Measurements from ENCODE around the gene DBNDD2. TPM values are rescaled to one million over a fixed set of nuclear protein-coding genes. Genes with fewer than 3 reads are reported as not detected.

DBNDD2 gene
- total RNA-seq, 1 donor from 2014 or later: 37.7 TPM

GRCh38 chr20:45425561-45425960 lies 17.5 kb downstream of the DBNDD2 start:
- no peak for DNase-seq (ENCODE audit: extremely low spot score, unreplicated experiment)
- Mint-ChIP-seq H3K27ac (ENCODE audit: unreplicated experiment) (no peak overlapping the region), H3K4me1 (ENCODE audit: unreplicated experiment) (peaks cover 22% of the 10 kb centered on the region), H3K9me3 (ENCODE audit: unreplicated experiment) (no peaks in the 10 kb centered on the region), H3K36me3 (ENCODE audit: unreplicated experiment) (peaks cover 28% of the 10 kb centered on the region), H3K27me3 (ENCODE audit: unreplicated experiment) (no peaks in the 10 kb centered on the region), H3K4me3 (ENCODE audit: unreplicated experiment) (no peak overlapping the region)
- no peak for TF ChIP-seq CTCF (IDR thresholded peaks at IDR 0.05)

- no peak for TF ChIP-seq CTCF (IDR thresholded peaks at IDR 0.05)
- peaks cover 22% of the 10 kb centered on the region for H3K36me3 Mint-ChIP-seq (ENCODE audit: unreplicated experiment)
- H3K4me1 Mint-ChIP-seq (ENCODE audit: unreplicated experiment): peaks cover 24% of the 10 kb centered on the region
- DNase-seq (ENCODE audit: extremely low spot score, unreplicated experiment): no peak
- no peaks in the 10 kb centered on the region for H3K9me3 Mint-ChIP-seq (ENCODE audit: unreplicated experiment)
- H3K27ac Mint-ChIP-seq (ENCODE audit: unreplicated experiment): peak overlapping the region; percentile 63
- H3K4me3 Mint-ChIP-seq (ENCODE audit: unreplicated experiment): no peak overlapping the region
- H3K27me3 Mint-ChIP-seq (ENCODE audit: unreplicated experiment): no peaks in the 10 kb centered on the region
Measured at GRCh38 chr20:45426320-45427016, 18.4 kb downstream of the DBNDD2 start.

GRCh38 chr20:45427236-45428149 lies 19.4 kb downstream of the DBNDD2 start:
- peaks cover 24% of the 10 kb centered on the region for H3K4me1 Mint-ChIP-seq (ENCODE audit: unreplicated experiment)
- peaks cover 14% of the 10 kb centered on the region for H3K36me3 Mint-ChIP-seq (ENCODE audit: unreplicated experiment)
- no peak for DNase-seq (ENCODE audit: extremely low spot score, unreplicated experiment)
- no peak for TF ChIP-seq CTCF (IDR thresholded peaks at IDR 0.05)
- H3K27ac Mint-ChIP-seq (ENCODE audit: unreplicated experiment): no peak overlapping the region
- no peaks in the 10 kb centered on the region for H3K9me3 Mint-ChIP-seq (ENCODE audit: unreplicated experiment)
- no peak overlapping the region for H3K4me3 Mint-ChIP-seq (ENCODE audit: unreplicated experiment)
- no peaks in the 10 kb centered on the region for H3K27me3 Mint-ChIP-seq (ENCODE audit: unreplicated experiment)

- no peak overlapping the region for H3K4me3 Mint-ChIP-seq (ENCODE audit: unreplicated experiment)
- H3K36me3 Mint-ChIP-seq (ENCODE audit: unreplicated experiment): peaks cover 8% of the 10 kb centered on the region
- no peak for DNase-seq (ENCODE audit: extremely low spot score, unreplicated experiment)
Measured at GRCh38 chr20:45429618-45430017, 21.5 kb downstream of the DBNDD2 start.

More at GRCh38 chr20:45429618-45430017, 21.5 kb downstream of the DBNDD2 start:
- H3K9me3 Mint-ChIP-seq (ENCODE audit: unreplicated experiment): no peaks in the 10 kb centered on the region
- no peak overlapping the region for H3K27ac Mint-ChIP-seq (ENCODE audit: unreplicated experiment)
- no peaks in the 10 kb centered on the region for H3K27me3 Mint-ChIP-seq (ENCODE audit: unreplicated experiment)
- TF ChIP-seq CTCF (IDR thresholded peaks at IDR 0.05): no peak
- H3K4me1 Mint-ChIP-seq (ENCODE audit: unreplicated experiment): peaks cover 33% of the 10 kb centered on the region
